Right lobe of liver (tissue), 6 donors: Measurements from ENCODE around the gene CRACDL. TPM values are rescaled to one million over a fixed set of nuclear protein-coding genes. Genes with fewer than 3 reads are reported as not detected.

Experiments
- ATAC-seq, 4 donors: fragments of 200-7000 bp; cut with Tn5 transposase; one replicate each; pipeline ENCODE4 v1.9.1; 2020; ENCODE audit warnings: mild to moderate bottlenecking in 4 of 4, moderate library complexity in 4 of 4
- DNase-seq, 3 donors: peaks; one replicate each; pipeline ENCODE4 v3.0.0-alpha.2; 2020
- H3K27ac ChIP-seq, 3 donors: fragments of 200-600 bp; one replicate each; pipeline ENCODE4 v1.8.0; 2022
- H3K27me3 ChIP-seq, 2 donors: fragments of 200-600 bp; one replicate each; pipeline ENCODE4 v1.8.0; 2022
- H3K36me3 ChIP-seq, 4 donors: fragments of 200-600 bp; sonication (generic) in 1 of 4; one replicate each; pipeline versions ENCODE4 v1.5.1 to v1.8.0; 2017 to 2022; ENCODE audit warnings: control low read depth in 1 of 4
- H3K4me1 ChIP-seq, 4 donors: fragments of 200-600 bp; sonication (generic) in 1 of 4; one replicate each; pipeline versions ENCODE4 v1.5.1 to v1.8.0; 2017 to 2022; ENCODE audit warnings: control low read depth in 1 of 4
- H3K4me3 ChIP-seq, 3 donors: fragments of 200-600 bp; one replicate each; pipeline ENCODE4 v1.8.0; 2022
- H3K9me3 ChIP-seq, 4 donors: fragments of 200-600 bp; sonication (generic) in 1 of 4; one replicate each; pipeline versions ENCODE4 v1.5.1 to v1.8.0; 2017 to 2022; ENCODE audit warnings: control low read depth in 1 of 4
- POLR2A ChIP-seq: fragments of 450-650 bp; IDR thresholded peaks from one replicate; pipeline ENCODE4 v1.6.1; 2017; ENCODE audit warnings: antibody characterized with exemption, mild to moderate bottlenecking
- WGBS: methylation state at CpG from one replicate; pipeline ENCODE4 v1.1.6; 2018; ENCODE audit warnings: low coverage, low lambda C conversion rate; ENCODE audit not compliant: insufficient coverage; ENCODE audit errors: missing lambda C conversion rate; 5-methylcytosine and 5-hydroxymethylcytosine counted together
- intact Hi-C, 2 donors: fragments of 100-400 bp; cut with DNase I; formaldehyde crosslinking; loops; one replicate each; pipeline versions ENCODE4 v1.11.2 to v1.14.1; 2022
- total RNA-seq, 6 experiments: library from RNA; depleted of rRNA in 2 of 6; stranded (reverse); fragments of >200 nt in 2 of 6; fragmentation: NEBNext Ultra II Directional in 3 of 6; extraction: Animal tissue kit (Norgen Biotek cat#: 25700) in 3 of 6; gene quantifications; one replicate each; pipeline versions ENCODE4 v1.1.0 to v1.2.4, GENCODE V29; 2016 to 2023
- TF ChIP-seq, protein P1 (sequence below), 4 donors: fragments of 200-600 bp in 3 of 4; fragments of 450-650 bp in 1 of 4; IDR thresholded peaks; one replicate each; pipeline versions ENCODE4 v1.5.1 to v1.8.0; 2016 to 2022; ENCODE audit warnings: antibody characterized with exemption in 4 of 4, mild to moderate bottlenecking in 2 of 4
- donor health status: DM: no; HTN: yes; CAD: no.
- donor health status: DM: no; HTN: no; CAD: no.
- donor health status: DM: no; HTN: no; CAD: no.
- donor health status: DM: no; HTN: yes; CAD: no.
- donor health status: DM: no; HTN: yes; CAD: no.

Gene CRACDL
- total RNA-seq, 6 experiments from 2014 or later: 0.12 to 0.56 (median 0.32) TPM

DNA sequence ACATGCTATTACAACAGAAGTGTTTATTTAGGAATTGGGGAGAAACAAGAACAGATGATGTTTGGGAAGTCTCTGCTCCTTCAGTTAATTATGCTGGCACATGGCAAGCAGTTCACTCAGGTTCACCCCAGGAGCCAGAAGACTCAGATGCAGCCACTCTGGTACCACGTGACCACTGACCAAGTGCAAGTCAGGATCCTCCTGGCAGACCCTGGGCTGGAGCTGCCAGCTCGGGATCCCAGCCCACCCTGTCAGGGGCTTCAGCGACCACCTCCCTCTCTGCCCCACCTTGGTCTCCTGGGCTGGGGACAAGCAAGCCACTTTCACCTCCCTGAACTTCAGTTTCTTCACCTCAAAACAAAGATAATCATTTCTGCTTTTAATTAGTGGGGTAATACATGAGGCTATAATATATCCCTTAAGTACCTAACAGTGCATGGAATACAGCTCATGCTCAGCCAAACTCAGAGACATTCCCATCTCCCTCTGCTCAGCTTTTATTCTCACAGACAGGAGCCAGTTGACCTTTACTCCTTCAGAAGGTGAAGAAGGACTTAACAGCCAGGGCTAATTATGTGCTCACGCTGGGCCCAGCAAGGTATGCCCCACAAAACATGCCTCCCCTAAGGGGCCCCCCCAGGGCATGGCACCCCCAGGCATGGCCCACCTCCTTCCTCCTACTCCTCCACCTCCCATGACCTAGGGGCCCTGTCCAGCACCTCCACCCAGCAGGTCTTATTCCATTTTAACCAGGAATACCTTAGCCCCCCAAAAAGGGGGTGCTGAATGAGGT lies 11.8 kb downstream of the CRACDL start:
- intact Hi-C loops: no loop called here
- no peak overlapping the region for H3K27ac ChIP-seq
- DNase-seq (no peak), ATAC-seq (no peak)
- 69% methylated on average over 2 of the region's 4 CpGs for WGBS
- H3K4me1 ChIP-seq: no peaks in the 10 kb centered on the region
- no peaks in the 10 kb centered on the region for H3K36me3 ChIP-seq
- H3K27me3 ChIP-seq: no peaks in the 10 kb centered on the region
- no peaks in the 10 kb centered on the region for H3K9me3 ChIP-seq
- H3K4me3 ChIP-seq: no peak overlapping the region
- TF ChIP-seq, protein P1, sequence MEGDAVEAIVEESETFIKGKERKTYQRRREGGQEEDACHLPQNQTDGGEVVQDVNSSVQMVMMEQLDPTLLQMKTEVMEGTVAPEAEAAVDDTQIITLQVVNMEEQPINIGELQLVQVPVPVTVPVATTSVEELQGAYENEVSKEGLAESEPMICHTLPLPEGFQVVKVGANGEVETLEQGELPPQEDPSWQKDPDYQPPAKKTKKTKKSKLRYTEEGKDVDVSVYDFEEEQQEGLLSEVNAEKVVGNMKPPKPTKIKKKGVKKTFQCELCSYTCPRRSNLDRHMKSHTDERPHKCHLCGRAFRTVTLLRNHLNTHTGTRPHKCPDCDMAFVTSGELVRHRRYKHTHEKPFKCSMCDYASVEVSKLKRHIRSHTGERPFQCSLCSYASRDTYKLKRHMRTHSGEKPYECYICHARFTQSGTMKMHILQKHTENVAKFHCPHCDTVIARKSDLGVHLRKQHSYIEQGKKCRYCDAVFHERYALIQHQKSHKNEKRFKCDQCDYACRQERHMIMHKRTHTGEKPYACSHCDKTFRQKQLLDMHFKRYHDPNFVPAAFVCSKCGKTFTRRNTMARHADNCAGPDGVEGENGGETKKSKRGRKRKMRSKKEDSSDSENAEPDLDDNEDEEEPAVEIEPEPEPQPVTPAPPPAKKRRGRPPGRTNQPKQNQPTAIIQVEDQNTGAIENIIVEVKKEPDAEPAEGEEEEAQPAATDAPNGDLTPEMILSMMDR (IDR thresholded peaks at IDR 0.05): no peak
- TF ChIP-seq POLR2A: no peak

DNA sequence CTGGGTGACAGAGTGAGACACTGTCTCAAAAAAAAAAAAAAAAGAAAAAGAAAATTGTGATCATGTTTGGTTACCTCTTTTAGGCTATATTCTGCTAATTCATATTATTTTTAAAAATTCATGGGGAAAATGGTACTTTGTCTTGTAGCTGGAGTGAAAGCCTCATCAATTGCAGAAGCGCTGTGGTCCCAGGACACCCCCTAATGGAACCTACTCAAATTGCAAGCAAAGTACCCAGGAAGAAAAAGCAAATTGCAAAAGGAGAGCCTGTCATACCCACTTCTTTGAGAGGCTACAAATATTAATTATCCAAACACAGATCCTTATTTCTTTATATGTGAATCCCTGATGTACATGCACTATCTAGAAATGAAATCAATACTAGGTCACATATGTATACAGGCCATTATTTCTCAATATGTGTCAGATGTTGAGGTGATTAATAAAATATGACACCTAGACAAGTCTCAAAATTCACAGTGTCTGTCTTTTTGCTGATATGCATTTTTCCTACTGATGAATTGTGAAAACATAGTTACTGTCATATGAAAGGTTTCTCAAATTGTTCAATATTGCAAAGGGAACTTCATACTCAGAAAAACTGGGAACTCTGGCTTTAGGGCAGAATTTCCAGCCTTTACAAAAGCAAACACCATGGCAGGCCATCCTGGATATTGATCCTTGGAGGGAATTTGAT lies 12.6 kb downstream of the CRACDL start:
- H3K9me3 ChIP-seq: no peaks in the 10 kb centered on the region
- no peaks in the 10 kb centered on the region for H3K27me3 ChIP-seq
- TF ChIP-seq, protein P1 (IDR thresholded peaks at IDR 0.05): no peak
- 83% methylated on average over 1 of the region's 1 CpG for WGBS
- no peaks in the 10 kb centered on the region for H3K4me1 ChIP-seq
- intact Hi-C loops: no loop called here
- H3K4me3 ChIP-seq: no peak overlapping the region
- H3K27ac ChIP-seq: no peak overlapping the region
- no peaks in the 10 kb centered on the region for H3K36me3 ChIP-seq
- no peak for DNase-seq
- ATAC-seq: no peak

DNA sequence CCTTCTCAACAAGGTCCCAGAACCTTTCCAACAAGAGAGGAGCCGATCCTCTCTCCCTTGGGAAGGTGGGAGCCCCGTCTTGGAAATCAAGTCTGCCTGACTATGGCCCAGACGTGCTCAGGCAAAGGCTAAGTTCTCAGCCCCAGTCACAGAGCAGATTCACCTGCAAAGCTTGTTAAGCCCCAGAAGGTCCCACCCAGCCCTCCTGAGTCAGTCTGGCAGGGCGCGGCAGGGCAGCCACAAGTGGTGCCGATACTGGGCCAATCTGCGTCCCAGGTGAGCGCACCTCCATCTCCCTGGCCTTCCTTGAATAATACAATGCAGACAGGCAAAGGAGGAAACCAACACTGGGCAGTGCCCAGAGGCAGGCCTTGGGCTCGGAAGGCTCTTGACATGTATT lies 15.0 kb downstream of the CRACDL start:
- TF ChIP-seq, protein P1 (IDR thresholded peaks at IDR 0.05): no peak
- TF ChIP-seq POLR2A: no peak
- WGBS: no CpG with 5 or more reads among the region's 9 CpGs
- DNase-seq: no peak
- intact Hi-C loops: no loop called here
- no peak overlapping the region for H3K27ac ChIP-seq
- H3K4me3 ChIP-seq: no peak overlapping the region
- no peaks in the 10 kb centered on the region for H3K4me1 ChIP-seq
- no peak for ATAC-seq
- no peaks in the 10 kb centered on the region for H3K27me3 ChIP-seq
- no peaks in the 10 kb centered on the region for H3K9me3 ChIP-seq
- H3K36me3 ChIP-seq: no peaks in the 10 kb centered on the region

DNA sequence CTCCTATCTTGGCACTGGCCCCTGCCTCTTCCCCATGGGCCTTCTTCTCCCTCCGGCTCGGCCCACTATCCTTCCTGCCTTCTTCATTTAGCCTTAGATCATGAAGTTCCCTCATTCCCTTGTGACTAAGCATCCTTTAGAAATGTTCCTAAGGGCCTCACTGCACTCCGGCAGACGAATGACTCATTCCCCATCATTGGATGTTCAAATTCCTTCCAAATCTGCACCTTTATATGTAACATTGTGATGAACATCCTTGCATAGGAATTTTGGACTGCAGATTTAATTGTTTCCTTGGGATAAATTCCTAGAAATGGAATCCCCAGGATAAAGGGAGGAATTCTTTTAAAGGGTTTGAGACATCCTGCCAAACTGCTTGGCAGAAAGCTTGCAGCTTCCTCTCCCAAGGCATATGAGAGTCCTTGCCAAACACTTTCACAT lies 19.0 kb downstream of the CRACDL start:
- DNase-seq (no peak), ATAC-seq (no peak)
- Histone ChIP-seq H3K27ac (no peak overlapping the region), H3K27me3 (no peaks in the 10 kb centered on the region), H3K4me3 (no peak overlapping the region), H3K9me3 (no peaks in the 10 kb centered on the region), H3K4me1 (no peaks in the 10 kb centered on the region), H3K36me3 (no peaks in the 10 kb centered on the region)
- 45% methylated on average over 4 of the region's 4 CpGs for WGBS
- intact Hi-C loops: no loop called here
- TF ChIP-seq POLR2A: no peak
- TF ChIP-seq, protein P1 (IDR thresholded peaks at IDR 0.05): no peak
